Activated gamma-delta T cell treated with Interleukin-2 at 50 U/mL for 16 hours (primary cell): ENCODE measurements around the gene ANKRD53.

Experiments
- DNase-seq: peaks from one replicate; pipeline ENCODE4 v3.0.0-alpha.2; 2020

The ANKRD53 gene

GRCh38 chr2:70944111-70944690 is 34.2 kb upstream of the ANKRD53 start:
- DNase-seq: no peak

- peak; percentile 33 for DNase-seq
These were observed 31.5 kb upstream of the ANKRD53 start for GRCh38 chr2:70946832-70947442.

- DNase-seq: no peak
These were observed 30.8 kb upstream of the ANKRD53 start for GRCh38 chr2:70947556-70948184.

- peak; percentile 70 for DNase-seq
These were observed 30.0 kb upstream of the ANKRD53 start for GRCh38 chr2:70948337-70949003.

GRCh38 chr2:70949086-70949485 is 29.3 kb upstream of the ANKRD53 start:
- DNase-seq: no peak

GRCh38 chr2:70954886-70955285 is 23.5 kb upstream of the ANKRD53 start:
- DNase-seq: no peak

- DNase-seq: no peak
These were observed 22.3 kb upstream of the ANKRD53 start for GRCh38 chr2:70956141-70956540.

- DNase-seq: no peak
These were observed 20.6 kb upstream of the ANKRD53 start for GRCh38 chr2:70957798-70958197.

GRCh38 chr2:70958759-70959158 is 19.7 kb upstream of the ANKRD53 start:
- DNase-seq: no peak

GRCh38 chr2:70959271-70959761 is 19.1 kb upstream of the ANKRD53 start:
- DNase-seq: no peak

- DNase-seq: no peak
These were observed 18.3 kb upstream of the ANKRD53 start for GRCh38 chr2:70959851-70960832.

GRCh38 chr2:70960833-70961647 is 17.4 kb upstream of the ANKRD53 start:
- no peak for DNase-seq

GRCh38 chr2:70961648-70961994 is 16.8 kb upstream of the ANKRD53 start:
- DNase-seq: no peak

- DNase-seq: no peak
These were observed 16.1 kb upstream of the ANKRD53 start for GRCh38 chr2:70962211-70962884.

GRCh38 chr2:70962885-70963878 is 15.2 kb upstream of the ANKRD53 start:
- DNase-seq: no peak

- DNase-seq: no peak
These were observed 14.3 kb upstream of the ANKRD53 start for GRCh38 chr2:70964133-70964532.

GRCh38 chr2:70964596-70965386 is 13.6 kb upstream of the ANKRD53 start:
- DNase-seq: peak; percentile 80

GRCh38 chr2:70965506-70965905 is 12.9 kb upstream of the ANKRD53 start:
- no peak for DNase-seq

- DNase-seq: no peak
These were observed 11.7 kb upstream of the ANKRD53 start for GRCh38 chr2:70966681-70967080.
